Measurements from ENCODE around the gene UBXN11.

UBXN11 gene

DNA sequence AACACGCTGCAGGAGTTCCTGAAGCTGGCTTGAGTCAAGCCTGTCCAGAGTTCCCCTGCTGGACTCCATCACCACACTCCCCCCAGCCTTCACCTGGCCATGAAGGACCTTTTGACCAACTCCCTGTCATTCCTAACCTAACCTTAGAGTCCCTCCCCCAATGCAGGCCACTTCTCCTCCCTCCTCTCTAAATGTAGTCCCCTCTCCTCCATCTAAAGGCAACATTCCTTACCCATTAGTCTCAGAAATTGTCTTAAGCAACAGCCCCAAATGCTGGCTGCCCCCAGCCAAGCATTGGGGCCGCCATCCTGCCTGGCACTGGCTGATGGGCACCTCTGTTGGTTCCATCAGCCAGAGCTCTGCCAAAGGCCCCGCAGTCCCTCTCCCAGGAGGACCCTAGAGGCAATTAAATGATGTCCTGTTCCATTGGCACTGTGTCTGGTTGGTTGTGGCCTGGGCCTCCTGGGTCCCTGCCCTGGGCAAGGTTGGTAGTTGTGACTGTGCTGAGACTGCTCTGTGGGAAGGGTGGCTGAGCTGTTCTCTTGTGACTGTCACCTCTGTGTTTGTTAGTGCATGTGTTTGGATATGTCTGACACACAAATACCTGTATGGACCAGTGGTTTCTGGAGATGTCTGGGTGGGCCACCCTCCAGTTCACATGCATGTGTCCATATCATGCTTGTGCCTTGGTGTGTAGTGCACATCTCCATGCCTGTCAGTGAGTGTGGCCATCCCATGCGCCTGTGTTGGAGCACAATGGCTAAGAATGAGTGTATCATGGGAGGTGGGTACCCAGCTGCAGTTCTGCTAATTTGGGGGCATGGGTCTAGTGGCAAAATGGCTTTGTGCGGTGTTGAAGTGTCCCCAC lies 25.1 kb downstream of the UBXN11 start:
- FAIRE-seq (no peak), DNase-seq (ENCODE audit: insufficient read length) (no peak)
- TF ChIP-seq POLR2A (IDR thresholded peaks at IDR 0.05; ENCODE audit: low read depth, low read length) (peak; percentile 39; the same call in 1 of the 2 replicates), TAF1 (IDR thresholded peaks at IDR 0.05; ENCODE audit: borderline replicate concordance, low read depth, low read length) (no peak), POLR2AphosphoS5 (IDR thresholded peaks at IDR 0.05; ENCODE audit: low read depth, low read length) (peak; percentile 36; the same call in 1 of the 2 replicates)

DNA sequence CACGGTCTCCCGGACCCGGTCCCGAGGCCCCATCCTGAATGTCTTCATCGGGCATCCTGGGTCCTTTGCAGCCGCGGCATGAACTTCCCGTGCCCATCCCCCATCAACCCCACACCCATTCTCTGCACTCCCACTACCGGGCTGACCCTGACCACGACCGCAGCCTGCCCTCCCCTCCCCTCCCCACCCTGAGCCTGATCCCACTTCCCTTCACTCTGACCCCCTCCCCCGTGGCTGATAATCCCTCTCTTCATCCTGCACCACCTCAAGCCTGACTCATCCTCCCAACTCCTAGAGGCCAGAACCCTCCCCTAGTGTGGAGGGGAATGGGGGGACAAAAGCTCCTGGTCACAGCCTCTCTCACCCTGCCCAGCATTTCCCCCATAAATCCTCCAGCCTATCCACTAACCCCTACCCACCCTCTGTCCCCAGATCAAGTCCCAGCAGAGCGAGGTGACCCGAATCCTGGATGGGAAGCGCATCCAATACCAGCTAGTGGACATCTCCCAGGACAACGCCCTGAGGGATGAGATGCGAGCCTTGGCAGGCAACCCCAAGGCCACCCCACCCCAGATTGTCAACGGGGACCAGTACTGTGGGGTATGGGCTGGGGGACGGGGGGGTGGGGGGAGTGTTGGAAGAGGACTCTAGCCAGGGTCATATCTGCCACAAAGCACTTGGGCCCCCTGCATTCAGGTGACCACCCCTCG lies 25.9 kb downstream of the UBXN11 start:
- TF ChIP-seq POLR2AphosphoS5 (IDR thresholded peaks at IDR 0.05; ENCODE audit: low read depth, low read length), result no peak
- TF ChIP-seq POLR2A (IDR thresholded peaks at IDR 0.05; ENCODE audit: low read depth, low read length), result no peak
- no peak for TF ChIP-seq TAF1 (IDR thresholded peaks at IDR 0.05; ENCODE audit: borderline replicate concordance, low read depth, low read length)
- FAIRE-seq (no peak), DNase-seq (ENCODE audit: insufficient read length) (peak; percentile 48)

DNA sequence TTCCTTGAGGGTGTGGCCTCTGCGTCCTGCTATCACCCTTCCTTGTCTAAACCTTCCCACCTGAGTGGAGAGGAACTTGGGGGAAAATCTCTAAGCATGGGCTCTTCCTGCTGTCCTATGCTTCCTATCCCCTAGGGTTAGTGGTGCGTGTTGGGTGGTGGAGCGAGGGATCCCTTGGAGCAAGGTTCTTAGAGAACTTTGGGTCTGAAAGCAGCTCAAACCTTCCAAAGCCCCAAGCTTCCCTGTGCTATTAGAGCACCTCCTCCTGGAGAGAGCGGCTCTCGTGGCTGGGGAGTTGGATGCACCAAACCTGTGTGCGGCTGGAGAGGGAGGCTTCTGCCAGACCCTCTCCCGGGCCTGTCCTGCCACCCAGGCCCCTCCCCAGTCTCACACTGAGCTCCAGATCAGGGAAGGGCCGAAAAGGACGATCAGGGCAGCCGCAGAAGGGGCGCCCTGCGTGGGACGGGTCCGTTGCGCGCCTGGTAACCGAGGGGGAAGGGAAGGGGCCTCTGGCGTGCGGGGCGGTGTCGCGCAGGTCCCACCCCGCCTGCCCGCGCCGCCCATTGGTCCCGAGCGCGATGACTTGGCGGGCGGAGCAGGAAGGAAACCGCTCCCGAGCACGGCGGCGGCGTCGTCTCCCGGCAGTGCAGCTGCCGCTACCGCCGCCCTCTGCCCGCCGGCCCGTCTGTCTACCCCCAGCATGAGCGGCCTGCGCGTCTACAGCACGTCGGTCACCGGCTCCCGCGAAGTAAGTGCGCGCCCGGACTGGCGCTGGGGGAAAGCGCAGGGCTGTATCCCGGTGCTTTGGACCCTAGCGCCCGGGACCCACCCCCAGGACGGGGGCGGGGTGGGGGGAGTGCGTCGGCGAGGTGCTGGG lies 26.7 kb downstream of the UBXN11 start, which contains the start of gene SH3BGRL3:
TSS of gene SH3BGRL3 (plus strand) at position 631 of the 877 bp plus-strand sequence. CDS start at position 701, 70 bp downstream.
- TF ChIP-seq POLR2A (IDR thresholded peaks at IDR 0.05; ENCODE audit: low read depth, low read length), result peak; percentile 87
- no peak for TF ChIP-seq POLR2AphosphoS5 (IDR thresholded peaks at IDR 0.05; ENCODE audit: low read depth, low read length)
- TF ChIP-seq TAF1 (IDR thresholded peaks at IDR 0.05; ENCODE audit: borderline replicate concordance, low read depth, low read length), result peak; percentile 24; the same call in 1 of the 2 replicates
- peak; percentile 96 for DNase-seq (ENCODE audit: insufficient read length)

DNA sequence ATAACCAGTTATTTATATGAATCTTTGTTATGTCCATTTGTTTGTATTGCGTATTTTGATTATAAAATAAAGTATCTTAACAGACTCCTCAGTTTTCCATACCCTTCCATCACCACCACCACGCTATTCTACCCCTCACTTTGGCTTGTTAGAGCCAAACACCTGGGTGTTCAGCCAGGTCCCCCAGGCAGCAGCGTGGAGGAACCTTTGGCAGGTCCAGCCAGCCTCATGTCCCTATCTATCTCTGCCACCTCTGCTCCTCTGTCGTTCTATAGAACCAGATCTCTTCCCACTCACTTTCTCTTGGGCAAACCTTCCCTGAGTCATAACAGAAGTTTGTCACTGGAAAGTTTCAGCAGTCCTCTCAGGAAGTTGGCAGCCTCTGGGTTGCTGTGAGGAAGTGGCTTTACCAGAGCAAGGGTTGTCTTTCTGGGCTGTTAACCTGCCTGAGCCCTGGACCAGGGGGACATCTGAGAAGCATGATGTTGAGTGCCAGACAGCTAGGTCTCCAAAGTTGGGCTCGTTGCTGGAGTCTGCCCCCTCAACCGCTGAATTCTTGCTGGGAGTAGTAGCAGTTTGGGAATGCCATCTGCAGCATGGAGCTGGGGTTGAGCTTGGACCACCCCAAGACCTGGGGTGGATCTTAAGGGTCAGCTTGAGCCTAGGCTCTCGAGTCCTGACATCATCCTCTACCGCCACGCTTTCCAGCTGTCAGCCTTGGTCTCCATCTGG lies 27.5 kb downstream of the UBXN11 start:
- FAIRE-seq, result no peak
- peak; percentile 4; the same call in 1 of the 2 replicates for TF ChIP-seq POLR2AphosphoS5 (IDR thresholded peaks at IDR 0.05; ENCODE audit: low read depth, low read length)
- TF ChIP-seq TAF1 (IDR thresholded peaks at IDR 0.05; ENCODE audit: borderline replicate concordance, low read depth, low read length), result no peak
- TF ChIP-seq POLR2A (IDR thresholded peaks at IDR 0.05; ENCODE audit: low read depth, low read length), result no peak
- no peak for DNase-seq (ENCODE audit: insufficient read length)

More for the DNA sequence above, 26.7 kb downstream of the UBXN11 start, which contains the start of gene SH3BGRL3:
- peak; percentile 93 for FAIRE-seq

DNA sequence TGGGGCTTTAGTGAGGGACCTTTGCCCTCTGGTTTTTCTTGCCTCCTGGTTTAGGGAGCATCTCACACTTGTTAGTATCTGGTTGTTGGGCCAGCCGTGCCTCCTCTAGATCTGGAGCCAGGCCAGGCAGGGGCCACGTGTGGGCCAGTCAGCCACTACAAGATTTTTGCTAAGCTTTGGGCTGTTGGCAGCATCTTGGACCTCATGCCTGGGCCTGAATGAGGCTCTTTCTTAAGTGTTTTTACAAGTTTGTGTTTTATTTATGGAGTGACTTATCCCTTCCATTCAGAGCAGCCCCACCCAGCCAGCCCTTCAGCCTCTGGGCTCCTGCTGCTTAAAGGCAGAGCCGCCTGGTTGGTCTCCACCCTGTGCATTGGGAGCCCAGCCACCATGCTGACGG lies 28.1 kb downstream of the UBXN11 start:
- FAIRE-seq (no peak), DNase-seq (ENCODE audit: insufficient read length) (no peak)
- no peak for TF ChIP-seq POLR2AphosphoS5 (IDR thresholded peaks at IDR 0.05; ENCODE audit: low read depth, low read length)
- TF ChIP-seq TAF1 (IDR thresholded peaks at IDR 0.05; ENCODE audit: borderline replicate concordance, low read depth, low read length), result no peak
- TF ChIP-seq POLR2A (IDR thresholded peaks at IDR 0.05; ENCODE audit: low read depth, low read length), result no peak

DNA sequence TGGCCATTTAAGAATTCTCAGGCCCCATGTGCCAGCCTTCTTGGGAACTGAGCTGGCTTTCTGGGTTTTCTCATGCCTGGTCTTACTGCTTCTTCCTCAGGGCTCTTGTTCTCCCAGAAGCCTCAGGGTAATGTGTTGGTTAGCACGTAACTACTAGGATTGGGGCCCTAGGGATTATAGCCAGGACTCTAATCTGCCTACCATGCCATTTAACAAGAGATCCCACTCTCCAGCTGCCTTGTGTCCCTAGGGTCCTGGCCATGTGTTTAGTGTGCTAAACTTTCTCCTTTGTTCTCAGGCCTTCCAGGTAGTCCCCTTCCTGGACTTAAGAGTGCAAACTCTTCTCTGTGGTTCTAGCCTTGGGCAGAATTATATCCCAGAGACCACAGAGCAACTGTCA lies 28.7 kb downstream of the UBXN11 start:
- FAIRE-seq, result no peak
- DNase-seq (ENCODE audit: insufficient read length), result no peak

DNA sequence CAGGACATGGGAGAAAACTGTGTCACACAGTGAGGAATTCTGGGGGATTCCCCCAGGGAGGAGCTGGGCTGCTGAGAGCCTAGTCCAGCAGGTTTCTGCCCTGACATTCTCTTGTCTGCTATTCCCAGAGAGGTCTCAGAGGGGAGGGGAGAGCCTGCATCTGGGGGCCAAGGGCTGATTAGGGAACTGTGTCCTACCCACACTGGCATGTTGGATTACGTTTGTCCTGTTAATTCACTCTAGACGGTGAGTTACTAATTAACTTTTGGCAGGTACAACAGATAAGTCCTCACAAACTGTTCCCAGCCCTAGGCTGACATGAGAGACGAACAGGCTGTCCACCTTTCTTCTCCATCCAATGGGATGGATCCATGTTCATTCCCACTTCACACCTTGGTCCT lies 29.2 kb downstream of the UBXN11 start:
- FAIRE-seq, result no peak

More for the DNA sequence above, 28.7 kb downstream of the UBXN11 start:
- TF ChIP-seq POLR2A (IDR thresholded peaks at IDR 0.05; ENCODE audit: low read depth, low read length) (no peak), POLR2AphosphoS5 (IDR thresholded peaks at IDR 0.05; ENCODE audit: low read depth, low read length) (no peak), TAF1 (IDR thresholded peaks at IDR 0.05; ENCODE audit: borderline replicate concordance, low read depth, low read length) (no peak)

DNA sequence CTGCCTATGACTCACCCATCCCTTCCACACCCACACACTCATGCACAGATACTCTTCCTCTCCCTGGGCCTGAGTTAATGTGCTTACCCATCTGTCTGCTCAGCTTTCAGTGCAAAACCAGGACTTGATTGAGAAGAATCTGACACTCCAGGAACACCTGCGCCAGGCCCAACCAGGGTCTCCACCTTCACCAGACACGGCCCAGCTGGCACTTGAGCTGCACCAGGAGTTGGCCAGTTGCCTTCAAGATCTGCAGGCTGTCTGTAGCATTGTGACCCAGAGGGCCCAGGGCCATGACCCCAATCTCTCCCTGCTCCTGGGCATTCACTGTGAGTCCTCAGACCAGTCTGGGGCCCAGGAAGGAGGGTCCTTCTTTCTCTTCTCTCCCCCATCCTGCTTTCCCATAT lies 30.0 kb downstream of the UBXN11 start:
- FAIRE-seq (no peak), DNase-seq (ENCODE audit: insufficient read length) (no peak)
- TF ChIP-seq POLR2A (IDR thresholded peaks at IDR 0.05; ENCODE audit: low read depth, low read length) (no peak), POLR2AphosphoS5 (IDR thresholded peaks at IDR 0.05; ENCODE audit: low read depth, low read length) (no peak), TAF1 (IDR thresholded peaks at IDR 0.05; ENCODE audit: borderline replicate concordance, low read depth, low read length) (no peak)

More for the DNA sequence above, 29.2 kb downstream of the UBXN11 start:
- DNase-seq (ENCODE audit: insufficient read length), result no peak
- TF ChIP-seq POLR2A (IDR thresholded peaks at IDR 0.05; ENCODE audit: low read depth, low read length), result no peak
- TF ChIP-seq TAF1 (IDR thresholded peaks at IDR 0.05; ENCODE audit: borderline replicate concordance, low read depth, low read length), result no peak
- TF ChIP-seq POLR2AphosphoS5 (IDR thresholded peaks at IDR 0.05; ENCODE audit: low read depth, low read length), result no peak

DNA sequence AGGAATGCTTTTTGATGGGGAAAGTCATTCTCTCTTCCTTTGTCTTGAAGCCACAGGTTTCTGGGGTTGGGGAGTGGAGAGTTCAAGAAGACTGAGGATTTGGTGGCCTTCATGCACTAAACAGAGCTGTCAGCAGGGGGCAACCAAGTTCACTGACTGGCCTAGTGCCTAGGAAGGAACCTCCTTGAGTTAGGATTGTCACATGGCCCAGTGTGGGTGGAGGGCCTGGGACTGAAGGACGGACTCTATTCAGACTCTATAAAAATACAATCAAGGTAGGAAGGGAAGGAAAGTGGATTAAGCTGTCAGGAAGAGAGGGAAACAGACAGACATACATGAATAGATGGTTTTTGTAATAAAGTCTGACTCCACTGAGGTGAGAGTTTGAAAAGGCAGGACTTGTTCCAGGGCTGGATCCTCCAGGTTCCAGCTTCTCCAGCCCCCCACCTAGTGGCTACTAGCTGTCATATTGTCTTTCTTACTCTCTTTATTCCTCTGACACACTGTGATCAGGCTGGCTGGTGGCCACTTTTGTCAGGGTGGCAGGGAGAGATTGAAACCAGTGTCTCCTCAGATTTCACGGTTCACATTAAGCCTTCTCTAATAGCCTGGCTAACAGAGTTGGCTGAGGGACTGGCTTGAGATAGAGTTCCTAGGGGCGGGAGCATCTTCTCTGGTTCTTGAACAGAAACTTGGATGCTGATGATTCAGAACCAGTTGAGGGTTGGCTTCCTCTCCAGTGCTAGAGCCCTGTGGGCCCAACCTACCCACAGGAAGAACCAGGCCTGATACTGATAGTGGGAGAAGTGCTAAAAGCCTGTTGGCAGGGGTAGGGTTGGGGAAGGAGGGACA lies 30.6 kb downstream of the UBXN11 start:
- no peak for TF ChIP-seq TAF1 (IDR thresholded peaks at IDR 0.05; ENCODE audit: borderline replicate concordance, low read depth, low read length)
- TF ChIP-seq POLR2A (IDR thresholded peaks at IDR 0.05; ENCODE audit: low read depth, low read length), result no peak
- no peak for TF ChIP-seq POLR2AphosphoS5 (IDR thresholded peaks at IDR 0.05; ENCODE audit: low read depth, low read length)
- peak; percentile 62 for DNase-seq (ENCODE audit: insufficient read length)
- FAIRE-seq, result peak; percentile 66

All from GM12892 (cell line).